GM19395 (cell line): Measurements from ENCODE around the gene BANF1.

Experiments used
- ATAC-seq: cut with Tn5 transposase; IDR thresholded peaks from one replicate; pipeline ENCODE4 v1.9.1; 2021; ENCODE audit warnings: mild to moderate bottlenecking, moderate library complexity; ENCODE audit not compliant: unreplicated experiment

Gene BANF1

GRCh38 chr11:66035653-66036333 lies 33.5 kb downstream of the BANF1 start:
- no peak for ATAC-seq

- ATAC-seq = no peak
Observed at GRCh38 chr11:66036334-66036710, 34.0 kb downstream of the BANF1 start.

- ATAC-seq = no peak
Observed at GRCh38 chr11:66037327-66037726, 35.0 kb downstream of the BANF1 start.

GRCh38 chr11:66039765-66040164 lies 37.5 kb downstream of the BANF1 start:
- no peak for ATAC-seq

- no peak for ATAC-seq
Observed at GRCh38 chr11:66042227-66042995, 40.1 kb downstream of the BANF1 start.

GRCh38 chr11:66042996-66043906 lies 40.9 kb downstream of the BANF1 start:
- ATAC-seq = no peak

- no peak for ATAC-seq
Observed at GRCh38 chr11:66044757-66045156, 42.5 kb downstream of the BANF1 start.

- peak; percentile 69 for ATAC-seq
Observed at GRCh38 chr11:66045177-66045639, 42.9 kb downstream of the BANF1 start.

- ATAC-seq = no peak
Observed at GRCh38 chr11:66046901-66047300, 44.6 kb downstream of the BANF1 start.

GRCh38 chr11:66047541-66048365 lies 45.5 kb downstream of the BANF1 start:
- ATAC-seq = no peak

- ATAC-seq = no peak
Observed at GRCh38 chr11:66048547-66049323, 46.4 kb downstream of the BANF1 start, which contains the start of gene GAL3ST3. GAL3ST3 (minus strand) TSS chr11:66049161; CDS start chr11:66045415, 3,746 bp downstream.

GRCh38 chr11:66050581-66051231 lies 48.4 kb downstream of the BANF1 start:
- ATAC-seq = no peak

GRCh38 chr11:66051371-66051765 lies 49.1 kb downstream of the BANF1 start:
- ATAC-seq = no peak

GRCh38 chr11:66051766-66052663 lies 49.7 kb downstream of the BANF1 start, which contains the start of gene SF3B2:
SF3B2 (plus strand) TSS chr11:66052364; CDS start chr11:66052385, 21 bp downstream.
- peak; percentile 96 for ATAC-seq

- no peak for ATAC-seq
Observed at GRCh38 chr11:66052664-66052982, 50.3 kb downstream of the BANF1 start.
